ELR (cell line): ENCODE data around the gene CCDC192.
"Not testable (repeated sequence)": the region's sequence is repeated elsewhere in the genome, so short reads cannot be mapped to it uniquely, and the experiment has no call there.

Experiments
- DNase-seq: peaks from one replicate; pipeline ENCODE4 v3.0.0-alpha.2; 2015; ENCODE audit warnings: low read depth

CCDC192 gene

GRCh38 chr5:127699416-127699815, 3.8 kb upstream of the CCDC192 start:
- DNase-seq = no peak

- no peak for DNase-seq
Observed at GRCh38 chr5:127700237-127700766, 2.9 kb upstream of the CCDC192 start.

- no peak for DNase-seq
Observed at GRCh38 chr5:127702434-127702833, 757 bp upstream of the CCDC192 start.

- DNase-seq = peak; percentile 77
Observed at GRCh38 chr5:127705120-127705892, 2.1 kb downstream of the CCDC192 start.

GRCh38 chr5:127706691-127707090, 3.5 kb downstream of the CCDC192 start:
- DNase-seq = no peak

- DNase-seq = no peak
Observed at GRCh38 chr5:127707209-127707608, 4.0 kb downstream of the CCDC192 start.

GRCh38 chr5:127713083-127713482, 9.9 kb downstream of the CCDC192 start:
- not testable (repeated sequence) for DNase-seq

- DNase-seq = no peak
Observed at GRCh38 chr5:127718181-127718580, 15.0 kb downstream of the CCDC192 start.

GRCh38 chr5:127723571-127723970, 20.4 kb downstream of the CCDC192 start:
- DNase-seq = peak; percentile 15

- no peak for DNase-seq
Observed at GRCh38 chr5:127725673-127726072, 22.5 kb downstream of the CCDC192 start.

- DNase-seq = no peak
Observed at GRCh38 chr5:127732963-127733362, 29.8 kb downstream of the CCDC192 start.

GRCh38 chr5:127739348-127739747, 36.2 kb downstream of the CCDC192 start:
- DNase-seq = not testable (repeated sequence)

GRCh38 chr5:127739807-127740384, 36.7 kb downstream of the CCDC192 start:
- DNase-seq = no peak

- DNase-seq = no peak
Observed at GRCh38 chr5:127741412-127741811, 38.2 kb downstream of the CCDC192 start.

- DNase-seq = no peak
Observed at GRCh38 chr5:127744241-127744640, 41.0 kb downstream of the CCDC192 start.

- peak; percentile 37 for DNase-seq
Observed at GRCh38 chr5:127746756-127747155, 43.6 kb downstream of the CCDC192 start.

- DNase-seq = not testable (repeated sequence)
Observed at GRCh38 chr5:127752503-127753265, 49.5 kb downstream of the CCDC192 start.

GRCh38 chr5:127754259-127754658, 51.1 kb downstream of the CCDC192 start:
- no peak for DNase-seq

GRCh38 chr5:127754706-127755105, 51.5 kb downstream of the CCDC192 start:
- DNase-seq = no peak

GRCh38 chr5:127757576-127757975, 54.4 kb downstream of the CCDC192 start:
- peak; percentile 54 for DNase-seq

GRCh38 chr5:127758766-127759283, 55.6 kb downstream of the CCDC192 start:
- no peak for DNase-seq

GRCh38 chr5:127761869-127762268, 58.7 kb downstream of the CCDC192 start:
- DNase-seq = no peak
